Activated naive CD8-positive, alpha-beta T cell treated with anti-CD3 and anti-CD28 coated beads, Interleukin-2, amount 10 ng/mL, durations not matched to agents 7 days and 5 days (primary cell): Measurements from ENCODE around the gene PHOSPHO2. TPM values are rescaled to one million over a fixed set of nuclear protein-coding genes. Genes with fewer than 3 reads are reported as not detected.
"Not testable (repeated sequence)": the region's sequence is repeated elsewhere in the genome, so short reads cannot be mapped to it uniquely, and the experiment has no call there.

Source experiments
- ATAC-seq: fragments of 150-1000 bp; cut with Tn5 transposase; one replicate; pipeline ENCODE4 v1.10.0; 2021; ENCODE audit warnings: low read depth, moderate library complexity
- POLR2A ChIA-PET: fragments of 350-600 bp; sonication (Branson Sonifier 250); formaldehyde crosslinking; loops from one replicate; lab custom pipeline; 2021; ENCODE audit warnings: antibody characterized with exemption; lab: Charles Lee
- DNase-seq: peaks from one replicate; pipeline ENCODE4 v3.0.0; 2021
- H3K27ac Mint-ChIP-seq: one replicate; pipeline ENCODE4 v1.8.0; 2022; ENCODE audit warnings: mild to moderate bottlenecking, mixed read lengths
- H3K27me3 Mint-ChIP-seq: one replicate; pipeline ENCODE4 v1.8.0; 2022; ENCODE audit warnings: mild to moderate bottlenecking, moderate library complexity, mixed read lengths
- H3K36me3 Mint-ChIP-seq: one replicate; pipeline ENCODE4 v1.8.0; 2021; ENCODE audit warnings: mild to moderate bottlenecking, mixed read lengths
- H3K4me1 Mint-ChIP-seq: one replicate; pipeline ENCODE4 v1.8.0; 2021; ENCODE audit warnings: mixed read lengths
- H3K4me3 Mint-ChIP-seq: one replicate; pipeline ENCODE4 v1.8.0; 2022; ENCODE audit warnings: mild to moderate bottlenecking, moderate library complexity, mixed read lengths
- H3K9me3 Mint-ChIP-seq: one replicate; pipeline ENCODE4 v1.8.0; 2021; ENCODE audit warnings: mixed read lengths
- total RNA-seq, 2 experiments: library from RNA; stranded (reverse); gene quantifications; one replicate each; pipeline ENCODE4 v1.2.3, GENCODE V29; 2021

Gene PHOSPHO2
- total RNA-seq, 2 experiments from 2014 or later, result 6.0 to 6.3 TPM

GRCh38 chr2:169670215-169670651 lies 24.0 kb upstream of the PHOSPHO2 start:
- H3K4me1 Mint-ChIP-seq, result no peaks in the 10 kb centered on the region
- H3K27me3 Mint-ChIP-seq, result peaks cover 17% of the 10 kb centered on the region
- no peaks in the 10 kb centered on the region for H3K9me3 Mint-ChIP-seq
- POLR2A ChIA-PET, result no interaction called here
- ATAC-seq (no peak), DNase-seq (no peak)
- no peak overlapping the region for H3K4me3 Mint-ChIP-seq
- H3K36me3 Mint-ChIP-seq, result no peaks in the 10 kb centered on the region
- H3K27ac Mint-ChIP-seq, result no peak overlapping the region

GRCh38 chr2:169670937-169671336 lies 23.3 kb upstream of the PHOSPHO2 start:
- ATAC-seq (no peak), DNase-seq (no peak)
- POLR2A ChIA-PET, result no interaction called here
- Mint-ChIP-seq H3K4me1 (no peaks in the 10 kb centered on the region), H3K4me3 (no peak overlapping the region), H3K27me3 (peaks cover 22% of the 10 kb centered on the region), H3K9me3 (no peaks in the 10 kb centered on the region), H3K36me3 (no peaks in the 10 kb centered on the region), H3K27ac (no peak overlapping the region)

DNA sequence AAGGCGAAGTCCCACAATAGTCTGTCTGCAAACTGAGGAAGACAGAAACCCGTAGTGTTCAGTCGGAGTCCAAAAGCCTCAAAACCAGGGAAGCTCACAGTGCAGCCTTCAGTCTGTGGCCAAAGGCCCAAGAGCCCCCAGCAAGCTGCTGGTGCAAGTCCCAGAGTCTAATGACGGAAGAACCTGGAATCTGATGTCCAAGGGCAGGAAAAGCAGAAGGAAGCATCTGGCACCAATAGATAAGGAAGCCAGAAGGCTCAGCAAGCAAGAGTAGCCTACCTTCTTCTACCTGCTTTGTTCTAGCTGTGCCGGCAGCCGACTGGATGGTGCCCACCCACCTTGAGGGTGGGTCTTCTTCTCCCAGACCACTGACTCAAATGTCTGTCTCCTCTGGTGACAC lies 21.9 kb upstream of the PHOSPHO2 start:
- no peak overlapping the region for H3K4me3 Mint-ChIP-seq
- ATAC-seq (no peak), DNase-seq (no peak)
- H3K9me3 Mint-ChIP-seq, result no peaks in the 10 kb centered on the region
- no peak overlapping the region for H3K27ac Mint-ChIP-seq
- no peaks in the 10 kb centered on the region for H3K36me3 Mint-ChIP-seq
- no peaks in the 10 kb centered on the region for H3K4me1 Mint-ChIP-seq
- peaks cover 19% of the 10 kb centered on the region for H3K27me3 Mint-ChIP-seq
- POLR2A ChIA-PET, result no interaction called here

GRCh38 chr2:169673106-169673505 lies 21.2 kb upstream of the PHOSPHO2 start:
- DNase-seq, result no peak
- no peak for ATAC-seq
- no peaks in the 10 kb centered on the region for H3K36me3 Mint-ChIP-seq
- POLR2A ChIA-PET, result no interaction called here
- no peak overlapping the region for H3K4me3 Mint-ChIP-seq
- no peak overlapping the region for H3K27ac Mint-ChIP-seq
- H3K27me3 Mint-ChIP-seq, result peaks cover 19% of the 10 kb centered on the region
- H3K4me1 Mint-ChIP-seq, result no peaks in the 10 kb centered on the region
- no peaks in the 10 kb centered on the region for H3K9me3 Mint-ChIP-seq

- Mint-ChIP-seq H3K27ac (no peak overlapping the region), H3K36me3 (no peaks in the 10 kb centered on the region)
- POLR2A ChIA-PET, result interaction anchor here (0.5 kb wide), 1 partner anchor 89 kb away, joined by 6 read pairs; no protein-coding TSS in a partner anchor
These were observed 20.3 kb upstream of the PHOSPHO2 start for GRCh38 chr2:169673921-169674320.

DNA sequence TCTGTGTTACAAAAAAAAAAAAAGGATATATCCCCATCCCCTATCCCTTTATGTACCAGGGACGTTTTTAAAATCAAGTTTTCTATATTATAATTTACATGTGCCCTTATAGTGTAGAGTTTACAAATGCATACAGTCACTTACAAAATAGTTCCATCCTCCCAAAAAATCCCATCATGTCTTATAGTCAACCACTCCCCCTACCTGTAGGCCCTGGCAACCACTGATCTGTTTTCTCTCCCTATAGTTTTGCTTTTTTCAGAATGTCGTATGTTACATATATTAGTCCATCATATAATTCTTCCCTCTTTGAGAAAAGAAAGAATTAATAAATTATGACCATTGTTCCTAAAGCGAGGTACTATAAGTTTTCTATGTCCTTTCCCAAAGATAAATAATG lies 17.9 kb upstream of the PHOSPHO2 start:
- DNase-seq (no peak), ATAC-seq (no peak)
- POLR2A ChIA-PET, result no interaction called here
- no peak overlapping the region for H3K4me3 Mint-ChIP-seq
- no peaks in the 10 kb centered on the region for H3K4me1 Mint-ChIP-seq
- H3K27ac Mint-ChIP-seq, result no peak overlapping the region
- H3K36me3 Mint-ChIP-seq, result no peaks in the 10 kb centered on the region
- peaks cover 23% of the 10 kb centered on the region for H3K27me3 Mint-ChIP-seq
- no peaks in the 10 kb centered on the region for H3K9me3 Mint-ChIP-seq

More at GRCh38 chr2:169673921-169674320, 20.3 kb upstream of the PHOSPHO2 start:
- Mint-ChIP-seq H3K27me3 (peaks cover 19% of the 10 kb centered on the region), H3K4me3 (no peak overlapping the region), H3K4me1 (no peaks in the 10 kb centered on the region), H3K9me3 (no peaks in the 10 kb centered on the region)
- DNase-seq (no peak), ATAC-seq (no peak)

GRCh38 chr2:169676850-169677249 lies 17.4 kb upstream of the PHOSPHO2 start:
- H3K27ac Mint-ChIP-seq, result no peak overlapping the region
- no peaks in the 10 kb centered on the region for H3K4me1 Mint-ChIP-seq
- DNase-seq (no peak), ATAC-seq (no peak)
- POLR2A ChIA-PET, result no interaction called here
- peaks cover 28% of the 10 kb centered on the region for H3K27me3 Mint-ChIP-seq
- no peaks in the 10 kb centered on the region for H3K9me3 Mint-ChIP-seq
- no peak overlapping the region for H3K4me3 Mint-ChIP-seq
- no peaks in the 10 kb centered on the region for H3K36me3 Mint-ChIP-seq

GRCh38 chr2:169683054-169683424 lies 11.2 kb upstream of the PHOSPHO2 start:
- DNase-seq (no peak), ATAC-seq (no peak)
- no peak overlapping the region for H3K27ac Mint-ChIP-seq
- no peaks in the 10 kb centered on the region for H3K36me3 Mint-ChIP-seq
- H3K9me3 Mint-ChIP-seq, result peaks cover 2% of the 10 kb centered on the region
- no peak overlapping the region for H3K4me3 Mint-ChIP-seq
- POLR2A ChIA-PET, result no interaction called here
- H3K4me1 Mint-ChIP-seq, result peaks cover 6% of the 10 kb centered on the region
- H3K27me3 Mint-ChIP-seq, result peaks cover 11% of the 10 kb centered on the region

DNA sequence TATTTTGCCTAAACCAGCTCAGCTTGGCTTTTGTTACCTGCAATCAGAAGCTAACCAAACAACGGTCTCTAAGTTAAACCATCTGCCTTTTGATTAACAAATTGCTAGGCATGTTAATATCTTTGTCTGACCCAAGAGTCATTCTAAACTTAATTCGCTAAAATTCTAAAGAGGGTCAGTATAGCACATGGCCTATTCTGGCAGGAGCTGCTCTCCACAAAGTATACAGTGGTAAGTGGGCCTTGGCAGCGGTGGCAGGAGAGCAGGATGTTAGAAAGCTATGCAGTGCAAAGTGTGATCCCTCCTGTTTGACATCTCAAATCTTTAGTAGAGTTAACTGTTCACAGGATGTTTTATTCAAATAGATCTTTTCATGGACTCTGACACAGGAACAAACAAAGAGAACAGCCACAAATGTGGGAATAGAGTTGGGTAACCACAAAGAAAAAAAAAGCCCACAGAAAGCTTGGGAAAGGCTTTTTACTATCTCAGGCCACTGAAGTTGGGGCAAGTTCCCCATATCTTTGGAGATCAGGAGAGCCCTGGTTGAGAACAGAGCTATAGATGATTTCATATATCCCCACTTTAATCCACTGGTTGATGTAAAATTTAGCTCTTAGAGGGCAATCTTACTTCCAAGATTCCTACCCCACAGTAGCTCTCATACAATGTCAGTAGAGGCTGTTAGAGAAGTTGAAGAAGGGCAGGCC lies 10.7 kb upstream of the PHOSPHO2 start:
- peaks cover 6% of the 10 kb centered on the region for H3K4me1 Mint-ChIP-seq
- peaks cover 11% of the 10 kb centered on the region for H3K27me3 Mint-ChIP-seq
- H3K27ac Mint-ChIP-seq, result no peak overlapping the region

GRCh38 chr2:169684135-169684565 lies 10.1 kb upstream of the PHOSPHO2 start:
- POLR2A ChIA-PET, result no interaction called here

More for the DNA sequence above, 10.7 kb upstream of the PHOSPHO2 start:
- no peak for ATAC-seq
- peaks cover 2% of the 10 kb centered on the region for H3K9me3 Mint-ChIP-seq
- H3K36me3 Mint-ChIP-seq, result peaks cover 1% of the 10 kb centered on the region
- POLR2A ChIA-PET, result no interaction called here
- H3K4me3 Mint-ChIP-seq, result no peak overlapping the region
- no peak for DNase-seq

GRCh38 chr2:169684712-169685111 lies 9.6 kb upstream of the PHOSPHO2 start:
- H3K4me1 Mint-ChIP-seq, ATAC-seq, H3K36me3 Mint-ChIP-seq, H3K9me3 Mint-ChIP-seq, H3K27ac Mint-ChIP-seq, H3K4me3 Mint-ChIP-seq, POLR2A ChIA-PET, DNase-seq: not testable (repeated sequence)
- H3K27me3 Mint-ChIP-seq, result peaks cover 11% of the 10 kb centered on the region

More at GRCh38 chr2:169684135-169684565, 10.1 kb upstream of the PHOSPHO2 start:
- H3K4me3 Mint-ChIP-seq, result no peak overlapping the region
- H3K9me3 Mint-ChIP-seq, result peaks cover 5% of the 10 kb centered on the region
- H3K27ac Mint-ChIP-seq, result no peak overlapping the region
- H3K27me3 Mint-ChIP-seq, result peaks cover 11% of the 10 kb centered on the region
- H3K36me3 Mint-ChIP-seq, result peaks cover 1% of the 10 kb centered on the region
- no peak for DNase-seq
- H3K4me1 Mint-ChIP-seq, result peaks cover 6% of the 10 kb centered on the region
- no peak for ATAC-seq

GRCh38 chr2:169686825-169687224 lies 7.4 kb upstream of the PHOSPHO2 start:
- not testable (repeated sequence) for H3K27ac Mint-ChIP-seq
- H3K9me3 Mint-ChIP-seq, result peaks cover 13% of the 10 kb centered on the region

DNA sequence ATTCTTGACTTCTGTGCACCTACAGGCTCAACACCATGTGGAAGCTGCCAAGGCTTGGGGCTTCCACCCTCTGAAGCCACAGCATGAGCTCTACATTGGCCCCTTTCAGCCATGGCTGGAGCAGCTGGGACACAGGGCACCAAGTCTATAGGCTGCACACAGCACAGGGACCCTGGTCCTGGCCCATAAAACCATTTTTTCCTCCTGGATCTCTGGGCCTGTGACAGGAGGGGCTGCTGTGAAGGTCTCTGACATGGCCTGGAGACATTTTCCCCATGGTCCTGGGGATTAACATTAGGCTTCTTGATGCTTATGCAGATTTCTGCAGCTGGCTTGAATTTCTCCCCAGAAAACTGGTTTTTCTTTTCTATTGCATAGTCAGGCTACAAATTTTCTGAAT lies 6.3 kb upstream of the PHOSPHO2 start:
- H3K36me3 Mint-ChIP-seq, H3K4me1 Mint-ChIP-seq, H3K27me3 Mint-ChIP-seq, DNase-seq, ATAC-seq, H3K4me3 Mint-ChIP-seq, H3K27ac Mint-ChIP-seq, POLR2A ChIA-PET: not testable (repeated sequence)
- peaks cover 13% of the 10 kb centered on the region for H3K9me3 Mint-ChIP-seq

More at GRCh38 chr2:169686825-169687224, 7.4 kb upstream of the PHOSPHO2 start:
- H3K4me3 Mint-ChIP-seq, POLR2A ChIA-PET, DNase-seq, H3K27me3 Mint-ChIP-seq, ATAC-seq, H3K36me3 Mint-ChIP-seq, H3K4me1 Mint-ChIP-seq: not testable (repeated sequence)

DNA sequence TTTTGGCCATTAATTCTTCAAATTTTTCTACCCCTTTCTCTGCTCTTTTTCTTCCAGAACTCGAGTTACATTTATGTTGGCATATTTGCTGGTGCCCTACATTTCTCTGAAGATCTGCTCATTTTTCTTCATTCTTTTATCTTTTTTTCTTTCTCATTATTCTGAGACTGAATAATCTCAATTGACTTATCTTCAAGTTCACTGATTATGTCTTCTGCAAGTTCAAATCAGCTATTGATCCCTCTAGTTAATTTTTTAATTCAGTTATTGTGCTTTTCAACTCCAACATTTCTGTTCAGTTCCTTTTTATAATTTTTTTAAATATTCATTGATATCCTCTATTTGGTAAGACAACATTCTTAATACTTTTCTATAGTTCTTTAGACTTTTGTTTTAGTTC lies 3.3 kb upstream of the PHOSPHO2 start:
- Mint-ChIP-seq H3K9me3 (peaks cover 13% of the 10 kb centered on the region), H3K27me3 (peaks cover 8% of the 10 kb centered on the region), H3K4me1 (peaks cover 14% of the 10 kb centered on the region), H3K27ac (no peak overlapping the region), H3K4me3 (no peak overlapping the region), H3K36me3 (peaks cover 4% of the 10 kb centered on the region)
- POLR2A ChIA-PET, result no interaction called here
- DNase-seq (no peak), ATAC-seq (no peak)
